Upper lobe of left lung (tissue), 6 donors: ENCODE results near the gene TES. TPM values are rescaled to one million over a fixed set of nuclear protein-coding genes. Genes with fewer than 3 reads are reported as not detected.

ENCODE experiments used
- ATAC-seq, 2 donors: fragments of 200-7000 bp; cut with Tn5 transposase; one replicate each; pipeline ENCODE4 v1.9.1; 2022; ENCODE audit warnings: mild to moderate bottlenecking in 2 of 2, moderate library complexity in 2 of 2; ENCODE audit not compliant: low FRiP score in 2 of 2
- DNase-seq, 2 donors: peaks; one replicate each; pipeline ENCODE4 v3.0.0-alpha.2; 2019 to 2020
- H3K27ac ChIP-seq, 4 donors: fragments of 200-600 bp; sonication (generic); one replicate each; pipeline ENCODE4 v1.5.1; 2016 to 2019
- H3K27me3 ChIP-seq, 4 donors: fragments of 200-600 bp; sonication (generic); one replicate each; pipeline ENCODE4 v1.5.1; 2017 to 2019
- H3K36me3 ChIP-seq, 4 donors: fragments of 200-600 bp; sonication (generic); one replicate each; pipeline ENCODE4 v1.5.1; 2016 to 2019
- H3K4me1 ChIP-seq, 4 donors: fragments of 200-600 bp; sonication (generic); one replicate each; pipeline ENCODE4 v1.5.1; 2018 to 2019
- H3K4me3 ChIP-seq, 4 donors: fragments of 200-600 bp; sonication (generic); one replicate each; pipeline ENCODE4 v1.5.1; 2017 to 2019; ENCODE audit warnings: mild to moderate bottlenecking in 2 of 4, moderate library complexity in 1 of 4
- H3K9me3 ChIP-seq, 4 donors: fragments of 200-600 bp; sonication (generic); one replicate each; pipeline ENCODE4 v1.5.1; 2018 to 2019
- EP300 ChIP-seq, 4 donors: sonication (generic); formaldehyde crosslinking; IDR thresholded peaks; one replicate each; pipeline ENCODE4 v1.5.1; 2017; ENCODE audit warnings: antibody characterized with exemption in 4 of 4, control low read depth in 2 of 4
- POLR2A ChIP-seq, 4 donors: fragments of 450-650 bp; IDR thresholded peaks; one replicate each; pipeline ENCODE4 v1.5.1; 2016 to 2017; ENCODE audit warnings: antibody characterized with exemption in 4 of 4, mild to moderate bottlenecking in 2 of 4
- POLR2AphosphoS5 ChIP-seq, 2 donors: sonication (generic); formaldehyde crosslinking; IDR thresholded peaks; one replicate each; pipeline ENCODE4 v1.5.1; 2017; ENCODE audit warnings: antibody characterized with exemption in 2 of 2
- WGBS, 2 donors: methylation state at CpG; one replicate each; pipeline ENCODE4 v1.1.5; 2017 to 2018; 5-methylcytosine and 5-hydroxymethylcytosine counted together
- total RNA-seq, 6 donors: library from RNA; depleted of rRNA in 4 of 6; stranded (reverse); fragments of >200 nt in 4 of 6; gene quantifications; one replicate each; pipeline versions ENCODE4 v1.1.0 to v1.2.1, GENCODE V29; 2016 to 2021
- TF ChIP-seq, protein P1 (sequence below), 6 experiments: fragments of 450-650 bp in 4 of 6; fragments of 200-600 bp in 2 of 6; sonication (generic) in 2 of 6; IDR thresholded peaks; one replicate each; pipeline ENCODE4 v1.5.1; 2016 to 2019; ENCODE audit warnings: antibody characterized with exemption in 6 of 6
- donor health status: DM: no; HTN: no; CAD: no; lungs with moderate emphysema.
- donor health status: DM: no; HTN: yes; CAD: no; lungs with severe emphysema.

Gene TES
- total RNA-seq, 6 donors from 2014 or later, result 58.0 to 159 (median 87.1) TPM

DNA sequence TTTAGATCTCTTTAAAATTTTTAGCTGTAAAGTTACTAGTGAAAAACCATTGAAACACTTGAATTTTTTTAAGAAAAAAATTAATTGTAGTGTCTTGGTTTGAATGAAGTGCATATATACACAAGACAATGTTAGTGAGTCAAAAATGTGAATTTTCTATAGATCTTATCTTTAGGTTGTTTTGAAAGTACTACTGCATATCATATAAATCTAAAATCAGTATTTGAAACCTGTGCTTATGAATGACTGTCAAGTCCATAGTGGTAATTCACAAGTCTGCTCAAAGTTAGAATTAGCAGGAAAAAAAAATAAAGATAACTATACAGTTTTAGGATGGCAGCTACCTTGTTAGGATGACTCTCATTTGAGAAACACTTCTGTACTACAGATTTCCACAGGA, 25.0 kb downstream of the TES start:
- H3K9me3 ChIP-seq, result no peaks in the 10 kb centered on the region
- no peak for DNase-seq
- no peak for TF ChIP-seq EP300 (IDR thresholded peaks at IDR 0.05)
- TF ChIP-seq POLR2A (IDR thresholded peaks at IDR 0.05), result no peak
- TF ChIP-seq, protein P1, sequence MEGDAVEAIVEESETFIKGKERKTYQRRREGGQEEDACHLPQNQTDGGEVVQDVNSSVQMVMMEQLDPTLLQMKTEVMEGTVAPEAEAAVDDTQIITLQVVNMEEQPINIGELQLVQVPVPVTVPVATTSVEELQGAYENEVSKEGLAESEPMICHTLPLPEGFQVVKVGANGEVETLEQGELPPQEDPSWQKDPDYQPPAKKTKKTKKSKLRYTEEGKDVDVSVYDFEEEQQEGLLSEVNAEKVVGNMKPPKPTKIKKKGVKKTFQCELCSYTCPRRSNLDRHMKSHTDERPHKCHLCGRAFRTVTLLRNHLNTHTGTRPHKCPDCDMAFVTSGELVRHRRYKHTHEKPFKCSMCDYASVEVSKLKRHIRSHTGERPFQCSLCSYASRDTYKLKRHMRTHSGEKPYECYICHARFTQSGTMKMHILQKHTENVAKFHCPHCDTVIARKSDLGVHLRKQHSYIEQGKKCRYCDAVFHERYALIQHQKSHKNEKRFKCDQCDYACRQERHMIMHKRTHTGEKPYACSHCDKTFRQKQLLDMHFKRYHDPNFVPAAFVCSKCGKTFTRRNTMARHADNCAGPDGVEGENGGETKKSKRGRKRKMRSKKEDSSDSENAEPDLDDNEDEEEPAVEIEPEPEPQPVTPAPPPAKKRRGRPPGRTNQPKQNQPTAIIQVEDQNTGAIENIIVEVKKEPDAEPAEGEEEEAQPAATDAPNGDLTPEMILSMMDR (IDR thresholded peaks at IDR 0.05), result no peak
- no peak for TF ChIP-seq POLR2AphosphoS5 (IDR thresholded peaks at IDR 0.05)
- no peaks in the 10 kb centered on the region for H3K27me3 ChIP-seq
- H3K4me1 ChIP-seq, result peaks cover 17 to 24% (median 20%) of the 10 kb centered on the region in 4 donors
- peaks cover 0 to 8% (median 1%) of the 10 kb centered on the region in 4 donors for H3K36me3 ChIP-seq
- no peak overlapping the region for H3K27ac ChIP-seq
- no peak overlapping the region for H3K4me3 ChIP-seq
- no peak for ATAC-seq

DNA sequence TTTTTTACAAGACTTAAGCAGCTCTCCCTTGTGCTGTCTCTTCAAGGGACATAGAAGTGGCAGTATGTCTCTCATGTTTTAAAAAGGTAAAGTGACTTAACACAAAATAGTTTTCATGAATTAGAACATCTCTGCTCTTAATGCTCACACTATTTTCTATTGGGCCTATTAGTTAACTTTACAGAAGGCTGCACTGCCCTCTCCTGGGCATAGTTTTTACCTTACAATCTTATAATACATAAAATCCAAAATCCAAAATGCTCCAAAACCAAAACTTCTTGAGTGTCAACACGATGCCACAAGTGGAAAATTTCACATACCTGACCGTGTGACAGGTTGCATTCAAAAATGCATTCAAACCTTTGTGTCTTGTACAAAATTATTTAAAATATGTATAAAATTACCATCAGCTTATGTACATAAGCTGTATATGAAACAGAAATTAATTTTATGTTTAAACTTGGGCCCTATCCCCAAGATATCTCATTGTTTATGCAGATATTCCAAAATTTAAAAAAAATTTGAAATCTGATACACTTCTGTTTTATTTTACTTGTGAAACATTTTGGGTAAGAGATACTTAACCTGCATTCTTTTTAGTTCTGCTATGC, 25.8 kb downstream of the TES start:
- Histone ChIP-seq H3K4me1 (peaks cover 10 to 17% (median 12%) of the 10 kb centered on the region in 4 donors), H3K36me3 (peaks cover 0 to 8% (median 1%) of the 10 kb centered on the region in 4 donors), H3K9me3 (no peaks in the 10 kb centered on the region), H3K4me3 (no peak overlapping the region), H3K27ac (no peak overlapping the region), H3K27me3 (no peaks in the 10 kb centered on the region)
- ATAC-seq (peak; percentile 62 to 74), DNase-seq (peak in 1 of 2 donors; percentile 42)
- WGBS, 2 donors, result 23 to 27% methylated on average over 2 of the region's 2 CpGs
- TF ChIP-seq, protein P1 (IDR thresholded peaks at IDR 0.05), result peak; percentile 14 to 65 (median 46)
- no peak for TF ChIP-seq POLR2A (IDR thresholded peaks at IDR 0.05)

DNA sequence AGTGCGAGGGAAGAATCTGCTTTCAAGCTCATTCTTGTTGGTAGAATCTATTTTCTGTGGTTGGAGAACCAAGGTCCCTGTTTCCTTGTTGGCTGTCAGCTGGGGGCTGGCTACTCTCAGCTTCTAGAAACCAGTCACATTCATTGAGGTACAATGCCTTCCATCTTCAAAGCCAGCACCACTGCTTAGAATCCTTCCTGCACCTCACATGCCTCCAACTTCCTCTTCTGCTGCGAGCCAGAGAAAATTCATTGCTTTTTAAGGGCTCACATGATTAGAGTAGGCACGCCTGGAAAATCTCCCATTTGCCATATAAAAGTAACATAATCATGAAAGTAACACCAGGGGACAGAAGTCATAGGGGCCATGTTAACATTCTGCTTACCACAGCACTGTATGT, 28.7 kb downstream of the TES start:
- no peak overlapping the region for H3K4me3 ChIP-seq
- TF ChIP-seq, protein P1 (IDR thresholded peaks at IDR 0.05), result no peak
- no peak for TF ChIP-seq POLR2A (IDR thresholded peaks at IDR 0.05)
- TF ChIP-seq POLR2AphosphoS5 (IDR thresholded peaks at IDR 0.05), result no peak
- no peak for TF ChIP-seq EP300 (IDR thresholded peaks at IDR 0.05)
- no peaks in the 10 kb centered on the region for H3K4me1 ChIP-seq
- H3K36me3 ChIP-seq, result peaks cover 0 to 16% (median 1%) of the 10 kb centered on the region in 4 donors
- ATAC-seq (no peak), DNase-seq (no peak)
- 65 to 76% methylated on average over 3 of the region's 3 CpGs for WGBS, 2 donors
- H3K27me3 ChIP-seq, result no peaks in the 10 kb centered on the region
- H3K27ac ChIP-seq, result no peak overlapping the region
- H3K9me3 ChIP-seq, result no peaks in the 10 kb centered on the region

DNA sequence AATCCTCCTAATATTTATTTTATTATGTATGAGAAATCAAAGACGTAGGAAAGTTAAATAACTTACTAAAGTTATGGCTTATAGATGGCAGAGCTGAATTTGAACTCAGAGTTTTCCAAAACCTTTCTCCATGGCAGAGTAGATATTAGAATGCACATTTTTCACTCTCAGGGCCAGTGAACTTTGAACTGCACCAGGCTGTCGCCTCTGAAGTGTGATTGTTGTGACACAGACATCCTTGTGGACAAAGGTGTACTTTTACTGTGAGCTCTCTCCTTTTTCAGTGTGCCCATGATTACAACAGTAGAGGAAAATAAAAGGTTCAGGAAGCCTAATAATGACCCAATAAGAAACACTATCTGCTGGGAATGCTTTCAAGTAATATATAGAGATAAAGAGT, 29.1 kb downstream of the TES start:
- Histone ChIP-seq H3K9me3 (peaks cover 0 to 1% (median 0%) of the 10 kb centered on the region in 4 donors), H3K4me1 (no peaks in the 10 kb centered on the region), H3K27me3 (no peaks in the 10 kb centered on the region), H3K36me3 (peaks cover 0 to 18% (median 1%) of the 10 kb centered on the region in 4 donors), H3K4me3 (no peak overlapping the region), H3K27ac (no peak overlapping the region)
- 73 to 74% methylated on average over 2 of the region's 2 CpGs for WGBS, 2 donors
- TF ChIP-seq, protein P1 (IDR thresholded peaks at IDR 0.05), result no peak
- TF ChIP-seq EP300 (IDR thresholded peaks at IDR 0.05), result no peak
- no peak for TF ChIP-seq POLR2AphosphoS5 (IDR thresholded peaks at IDR 0.05)
- TF ChIP-seq POLR2A (IDR thresholded peaks at IDR 0.05), result no peak
- no peak for ATAC-seq
- DNase-seq, result no peak
